Subcutaneous abdominal adipose tissue (tissue), 5 donors: ENCODE results near the gene ADAM19.

ENCODE experiments used
- H3K27ac ChIP-seq: one replicate; pipeline ENCODE4 v1.7.0; 2013; ENCODE audit warnings: low read depth, mild to moderate bottlenecking, inconsistent platforms, low read length, moderate library complexity
- H3K27me3 ChIP-seq, 5 donors: one replicate each; pipeline ENCODE4 v1.7.0; 2013; ENCODE audit warnings: low read length in 5 of 5, inconsistent platforms in 1 of 5; ENCODE audit not compliant: control insufficient read depth in 5 of 5, insufficient read depth in 4 of 5
- H3K36me3 ChIP-seq, 5 donors: one replicate each; pipeline ENCODE4 v1.7.0; 2013; ENCODE audit warnings: low read length in 5 of 5; ENCODE audit not compliant: control insufficient read depth in 5 of 5, insufficient read depth in 5 of 5
- H3K4me1 ChIP-seq, 5 donors: one replicate each; pipeline ENCODE4 v1.7.0; 2013; ENCODE audit warnings: low read length in 5 of 5, mild to moderate bottlenecking in 3 of 5, moderate library complexity in 1 of 5; ENCODE audit not compliant: control insufficient read depth in 5 of 5, insufficient read depth in 5 of 5
- H3K4me3 ChIP-seq, 5 donors: one replicate each; pipeline ENCODE4 v1.7.0; 2013; ENCODE audit warnings: low read length in 5 of 5, low read depth in 1 of 5
- H3K9ac ChIP-seq, 5 donors: one replicate each; pipeline ENCODE4 v1.7.0; 2013; ENCODE audit warnings: low read length in 5 of 5, mild to moderate bottlenecking in 4 of 5, moderate library complexity in 3 of 5
- H3K9me3 ChIP-seq, 5 donors: one replicate each; pipeline ENCODE4 v1.7.0; 2013; ENCODE audit warnings: low read length in 5 of 5; ENCODE audit not compliant: control insufficient read depth in 5 of 5
- donor health status: healthy.
- donor health status: healthy.
- donor health status: healthy.
- donor health status: healthy.
- donor health status: healthy.

ADAM19 gene

DNA sequence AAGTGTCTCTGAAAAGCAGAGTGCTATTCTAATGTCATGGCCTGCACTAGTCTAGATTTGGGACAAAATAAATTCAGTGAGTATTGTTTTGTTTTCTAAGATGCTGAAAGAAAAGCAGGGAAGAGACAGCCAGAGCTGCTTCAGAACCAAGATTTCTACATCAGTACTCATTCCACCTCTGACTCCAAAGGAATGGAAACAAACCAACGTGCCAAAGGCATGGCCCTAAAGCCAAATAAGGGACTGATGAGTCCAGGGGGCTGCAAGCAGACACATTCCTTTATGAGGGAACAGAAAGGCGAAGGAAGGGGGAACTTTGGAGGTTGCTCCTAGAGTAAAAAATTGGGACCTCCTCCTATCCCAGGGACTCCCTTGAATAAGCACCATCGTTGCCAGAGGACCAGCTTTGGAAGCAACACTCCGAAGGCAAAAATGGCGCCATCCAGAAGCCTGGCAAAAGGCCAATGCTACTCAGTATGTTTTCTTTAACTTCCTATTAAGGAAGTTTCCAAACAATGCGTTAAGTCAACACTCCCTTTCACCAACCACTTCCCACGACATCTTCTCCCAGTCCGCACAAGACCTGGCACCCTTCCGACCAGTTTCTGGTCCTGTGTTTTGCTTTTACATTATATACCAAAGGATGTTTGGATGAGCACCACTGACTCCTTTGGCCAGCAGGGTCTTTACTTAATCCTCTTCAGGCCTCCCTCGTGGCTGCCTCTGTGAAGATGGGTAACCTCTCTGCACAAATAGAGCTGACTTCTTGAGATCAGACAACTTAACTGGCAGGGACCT, 31.6 kb downstream of the ADAM19 start:
- H3K4me1 ChIP-seq, result peaks cover 17 to 55% (median 51%) of the 10 kb centered on the region in 5 donors

DNA sequence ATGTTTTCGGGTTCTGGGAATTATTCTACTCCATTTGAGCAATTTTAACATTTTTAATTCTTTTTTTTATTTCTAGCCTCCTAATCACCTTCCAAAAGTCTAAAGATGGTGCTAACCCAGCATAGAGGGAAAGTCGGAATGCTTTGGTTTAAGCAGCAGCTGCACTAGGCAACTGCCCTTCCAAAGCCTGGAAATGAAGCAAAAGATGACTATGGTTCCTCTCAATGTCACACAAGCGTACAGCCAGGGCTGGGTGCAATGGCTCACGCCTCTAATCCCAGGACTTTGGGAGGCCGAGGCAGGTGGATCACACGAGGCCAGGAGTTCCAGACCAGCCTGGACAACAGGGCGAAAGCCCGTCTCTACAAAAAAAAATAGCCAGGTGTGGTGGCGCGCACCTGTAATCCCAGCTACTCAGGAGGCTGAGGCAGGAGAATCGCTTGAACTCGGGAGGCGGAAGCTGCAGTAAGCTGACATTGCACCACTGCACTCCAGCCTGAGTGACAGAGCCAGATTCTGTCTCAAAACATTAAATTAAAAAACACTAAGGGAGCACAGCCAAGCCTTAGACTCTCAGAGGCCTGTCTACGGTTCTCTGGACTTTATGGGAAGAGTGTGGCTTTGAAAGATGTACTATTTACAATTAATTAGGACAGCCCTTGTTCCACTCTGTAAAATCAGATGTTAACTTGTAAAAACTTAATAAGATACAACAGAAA, 33.1 kb downstream of the ADAM19 start:
- H3K9me3 ChIP-seq, result no peaks in the 10 kb centered on the region
- H3K36me3 ChIP-seq, result no peaks in the 10 kb centered on the region
- no peak overlapping the region for H3K27ac ChIP-seq
- no peak overlapping the region for H3K9ac ChIP-seq
- H3K4me1 ChIP-seq, result peaks cover 12 to 40% (median 36%) of the 10 kb centered on the region in 5 donors
- no peaks in the 10 kb centered on the region for H3K27me3 ChIP-seq
- H3K4me3 ChIP-seq, result no peak overlapping the region

More for the DNA sequence above, 31.6 kb downstream of the ADAM19 start:
- H3K9ac ChIP-seq, result no peak overlapping the region
- no peak overlapping the region for H3K4me3 ChIP-seq
- H3K27me3 ChIP-seq, result no peaks in the 10 kb centered on the region
- H3K9me3 ChIP-seq, result no peaks in the 10 kb centered on the region
- no peak overlapping the region for H3K27ac ChIP-seq
- no peaks in the 10 kb centered on the region for H3K36me3 ChIP-seq

DNA sequence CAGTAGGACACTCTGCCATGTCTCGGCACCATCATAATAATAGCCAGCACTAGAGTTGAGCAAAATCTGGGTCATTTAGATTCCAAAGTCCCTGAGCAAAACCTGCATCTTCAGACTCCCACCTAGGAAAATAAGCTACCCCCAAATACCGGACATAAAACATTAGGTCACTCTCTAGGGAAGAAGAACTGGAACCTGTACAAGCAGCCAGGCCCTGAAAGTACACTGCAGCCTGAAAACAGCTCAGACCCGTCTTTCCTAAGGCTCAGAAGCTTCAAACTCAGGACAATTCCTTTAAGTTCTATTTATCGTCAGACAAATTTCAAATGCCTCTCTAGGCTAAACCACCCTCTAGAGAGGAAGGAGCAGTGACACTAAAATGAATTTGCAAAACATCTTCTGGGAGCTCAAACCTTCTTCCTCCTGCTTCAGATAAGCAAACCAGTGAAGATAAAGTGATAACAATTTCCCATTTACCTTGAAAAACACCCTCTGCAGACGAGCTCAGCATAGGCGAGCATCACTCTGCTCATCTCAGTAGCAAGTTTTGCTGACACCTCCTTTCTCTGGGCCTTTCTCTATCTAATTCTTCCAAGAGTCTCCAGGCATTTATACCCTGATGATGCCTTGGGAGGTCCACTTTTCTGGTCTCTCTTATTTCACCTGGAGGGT, 34.0 kb downstream of the ADAM19 start:
- no peak overlapping the region for H3K4me3 ChIP-seq
- H3K36me3 ChIP-seq, result peaks cover 0 to 3% (median 0%) of the 10 kb centered on the region in 5 donors
- H3K9ac ChIP-seq, result no peak overlapping the region
- H3K9me3 ChIP-seq, result no peaks in the 10 kb centered on the region
- peaks cover 8 to 32% (median 27%) of the 10 kb centered on the region in 5 donors for H3K4me1 ChIP-seq
- no peaks in the 10 kb centered on the region for H3K27me3 ChIP-seq
- H3K27ac ChIP-seq, result no peak overlapping the region

DNA sequence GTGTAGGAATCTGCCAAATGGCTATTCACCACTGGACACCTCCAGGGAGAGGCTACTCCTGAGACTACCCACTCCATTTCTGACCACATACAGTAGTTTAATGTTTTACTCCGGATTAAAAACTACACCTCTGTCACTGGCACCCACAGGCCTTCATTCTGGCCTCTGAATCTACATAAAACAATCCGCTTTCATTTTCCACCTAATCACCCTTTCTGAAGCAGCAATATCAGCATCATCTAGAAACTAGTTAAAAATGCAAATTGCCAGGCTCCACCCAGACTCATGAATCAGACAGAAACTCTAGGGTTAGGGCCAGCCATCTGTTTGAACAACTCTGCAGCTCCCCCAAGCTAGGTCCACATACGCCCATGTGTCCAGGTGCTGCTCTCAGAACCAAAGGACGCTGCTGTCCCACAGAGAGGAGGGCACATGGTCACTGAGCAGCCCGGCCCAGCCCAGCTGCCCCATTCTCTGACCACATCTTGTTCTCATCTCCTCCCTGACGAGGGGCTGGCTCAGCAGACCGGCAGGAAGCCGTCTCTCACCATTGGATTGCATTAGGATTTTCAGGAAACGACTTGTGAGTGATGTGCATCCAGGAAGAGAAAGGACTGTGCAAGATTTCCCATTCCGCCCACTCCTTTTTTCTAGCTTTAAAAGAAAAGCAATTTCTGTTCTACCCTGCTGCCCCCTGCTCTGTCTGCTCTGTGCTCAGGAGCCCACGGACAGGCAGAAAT, 34.7 kb downstream of the ADAM19 start:
- Histone ChIP-seq H3K27ac (peak overlapping the region; percentile 10), H3K9me3 (no peaks in the 10 kb centered on the region), H3K4me3 (no peak overlapping the region), H3K36me3 (peaks cover 0 to 3% (median 0%) of the 10 kb centered on the region in 5 donors), H3K4me1 (peaks cover 5 to 26% (median 20%) of the 10 kb centered on the region in 5 donors), H3K9ac (no peak overlapping the region), H3K27me3 (no peaks in the 10 kb centered on the region)

DNA sequence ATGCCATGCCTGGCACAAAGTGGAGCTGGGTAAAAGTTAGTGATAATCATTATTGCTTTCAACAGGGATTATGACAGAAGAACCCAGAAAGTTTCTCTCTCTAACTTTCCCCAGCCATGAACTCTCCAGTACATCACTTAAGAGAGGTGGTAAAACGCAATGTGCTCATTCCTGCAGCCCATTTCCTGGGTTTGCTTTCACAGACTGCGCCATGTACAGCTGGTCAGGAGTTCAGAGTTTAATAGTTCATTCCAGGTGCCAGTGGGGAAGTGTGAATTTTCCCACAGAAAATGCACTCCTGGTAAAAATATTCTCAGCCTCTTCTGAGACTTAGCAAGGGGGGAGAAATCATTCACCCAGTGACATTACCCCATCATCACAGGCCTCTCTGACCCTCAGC, 35.5 kb downstream of the ADAM19 start:
- Histone ChIP-seq H3K4me1 (peaks cover 0 to 24% (median 16%) of the 10 kb centered on the region in 5 donors), H3K27ac (peak overlapping the region; percentile 10), H3K27me3 (no peaks in the 10 kb centered on the region), H3K9ac (peak overlapping the region in 1 of 5 donors; percentile 48), H3K9me3 (no peaks in the 10 kb centered on the region), H3K4me3 (no peak overlapping the region), H3K36me3 (peaks cover 0 to 3% (median 0%) of the 10 kb centered on the region in 5 donors)

DNA sequence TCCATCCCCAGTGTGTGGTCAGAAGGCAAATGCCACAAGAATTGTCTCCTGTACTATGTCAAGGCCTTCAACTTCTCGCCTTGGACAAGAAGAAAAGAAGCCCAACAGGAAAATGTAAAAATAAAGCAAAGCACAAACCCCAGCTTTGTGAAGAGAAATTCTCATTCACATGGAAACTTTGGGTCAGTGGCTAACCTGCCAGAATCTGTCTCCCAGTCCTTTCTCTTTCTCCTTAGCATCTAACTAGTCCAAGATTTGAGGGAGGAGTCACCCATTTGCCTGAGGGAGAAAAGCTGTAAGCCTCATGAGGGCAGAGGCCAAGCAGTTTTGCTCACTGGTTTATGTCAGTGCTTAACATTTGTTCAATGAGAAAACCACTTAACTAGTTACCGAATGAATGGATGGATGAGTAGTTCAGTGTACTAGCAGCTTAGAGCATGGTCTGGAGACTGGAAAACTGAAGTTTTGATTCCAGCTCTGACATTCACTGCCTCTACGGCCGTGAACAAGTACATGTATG, 36.0 kb downstream of the ADAM19 start:
- H3K27ac ChIP-seq, result no peak overlapping the region
- H3K9me3 ChIP-seq, result no peaks in the 10 kb centered on the region
- H3K36me3 ChIP-seq, result peaks cover 0 to 3% (median 0%) of the 10 kb centered on the region in 5 donors
- H3K27me3 ChIP-seq, result no peaks in the 10 kb centered on the region
- H3K4me3 ChIP-seq, result no peak overlapping the region
- H3K9ac ChIP-seq, result no peak overlapping the region
- H3K4me1 ChIP-seq, result peaks cover 0 to 25% (median 16%) of the 10 kb centered on the region in 5 donors

DNA sequence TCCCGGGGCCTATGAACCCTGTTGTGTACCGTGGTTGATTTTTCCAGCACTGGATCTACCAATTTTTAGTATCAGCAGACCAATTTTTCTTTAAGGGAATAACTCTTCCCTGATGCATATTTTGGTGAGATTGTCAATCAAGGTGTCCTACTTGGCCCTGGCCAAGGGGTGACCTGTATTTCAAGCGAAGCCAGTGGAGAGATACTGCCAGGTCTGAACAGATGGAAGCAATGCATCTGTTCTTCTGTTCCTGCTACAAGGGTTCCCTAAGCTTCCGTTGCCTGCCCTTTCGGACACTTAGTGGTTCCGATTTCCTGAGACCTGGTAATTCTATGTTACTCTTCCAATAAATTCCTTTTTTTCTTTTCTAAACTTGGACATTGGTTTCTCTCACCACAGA, 37.3 kb downstream of the ADAM19 start:
- no peak overlapping the region for H3K9ac ChIP-seq
- no peak overlapping the region for H3K4me3 ChIP-seq
- H3K9me3 ChIP-seq, result no peaks in the 10 kb centered on the region
- H3K4me1 ChIP-seq, result peaks cover 1 to 26% (median 18%) of the 10 kb centered on the region in 5 donors
- peaks cover 0 to 3% (median 0%) of the 10 kb centered on the region in 5 donors for H3K36me3 ChIP-seq
- H3K27ac ChIP-seq, result no peak overlapping the region
- H3K27me3 ChIP-seq, result no peaks in the 10 kb centered on the region

DNA sequence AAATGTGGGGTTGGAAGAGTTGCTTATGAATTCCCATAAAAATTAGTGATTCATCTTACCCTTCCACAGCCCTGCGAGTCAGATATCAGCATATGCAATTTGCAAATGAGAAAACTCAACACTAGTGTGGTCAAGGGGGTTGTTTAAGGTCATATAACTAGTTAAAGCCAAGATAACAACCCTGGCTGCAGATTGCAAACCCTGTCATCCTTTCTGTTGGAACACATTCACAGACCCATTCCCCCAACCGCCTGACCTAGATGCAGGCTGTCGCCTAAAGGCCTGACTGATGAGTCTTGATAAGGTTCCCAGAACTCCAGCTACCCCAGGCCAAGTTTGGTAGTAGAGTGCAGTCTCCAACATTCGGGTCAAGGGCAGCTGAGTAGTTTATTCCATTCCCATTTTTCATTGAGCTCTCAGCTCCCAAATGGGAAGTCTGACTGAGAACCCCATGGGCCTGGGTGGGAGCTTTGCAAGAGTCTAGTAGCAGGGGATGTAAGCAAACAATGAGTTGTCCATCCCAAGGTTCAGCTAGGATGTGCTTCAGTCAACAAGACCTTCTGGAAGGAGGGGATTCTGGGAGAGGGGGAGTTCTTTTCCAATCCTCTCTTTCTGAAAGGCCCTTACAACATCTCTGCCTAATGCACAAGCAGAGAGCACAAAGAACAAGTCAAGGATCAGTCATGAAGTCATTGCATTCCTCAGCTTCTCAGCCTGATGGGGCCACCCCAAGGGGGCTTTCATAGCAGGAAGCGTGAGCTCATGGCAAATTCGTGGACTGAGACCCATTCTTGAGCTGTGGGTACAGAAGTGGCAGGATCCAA, 40.3 kb downstream of the ADAM19 start:
- H3K9ac ChIP-seq, result no peak overlapping the region
- H3K36me3 ChIP-seq, result peaks cover 0 to 3% (median 0%) of the 10 kb centered on the region in 5 donors
- H3K4me3 ChIP-seq, result no peak overlapping the region
- no peaks in the 10 kb centered on the region for H3K27me3 ChIP-seq
- peak overlapping the region; percentile 41 for H3K27ac ChIP-seq
- H3K9me3 ChIP-seq, result no peaks in the 10 kb centered on the region
- peaks cover 2 to 14% (median 3%) of the 10 kb centered on the region in 5 donors for H3K4me1 ChIP-seq

DNA sequence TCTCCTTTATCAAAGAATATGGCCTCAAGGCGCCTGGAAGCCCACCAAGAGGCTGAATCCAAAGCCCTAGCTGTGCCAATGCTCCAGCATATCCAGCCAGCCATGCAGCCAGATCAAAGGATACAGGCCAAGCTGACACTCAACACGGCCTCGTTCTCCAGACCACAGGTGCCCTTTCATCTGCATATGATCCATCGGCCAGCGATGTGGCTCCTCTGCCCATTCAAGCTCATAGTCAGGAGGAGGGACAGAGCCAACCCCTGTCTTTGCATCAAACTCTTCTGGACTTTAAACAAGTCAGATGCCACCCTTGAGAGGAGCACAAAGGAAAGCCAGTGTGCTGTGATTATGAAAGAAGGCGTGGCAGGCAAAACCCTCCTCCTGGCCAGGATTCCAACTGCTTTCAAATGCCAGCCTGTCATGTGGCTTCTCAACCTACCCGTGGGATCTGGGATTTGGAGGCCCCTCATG, 42.5 kb downstream of the ADAM19 start:
- Histone ChIP-seq H3K27me3 (no peaks in the 10 kb centered on the region), H3K36me3 (peaks cover 0 to 3% (median 0%) of the 10 kb centered on the region in 5 donors), H3K27ac (no peak overlapping the region), H3K4me3 (no peak overlapping the region), H3K4me1 (peaks cover 3 to 18% (median 11%) of the 10 kb centered on the region in 5 donors), H3K9ac (no peak overlapping the region), H3K9me3 (no peaks in the 10 kb centered on the region)
